SH-SY5Y (cell line): Measurements from ENCODE around the gene KRTAP5-3.

Experiments used
- GATA2 ChIP-seq: IDR thresholded peaks from 2 replicates; pipeline ENCODE4 v1.6.1; 2011; ENCODE audit warnings: mild to moderate bottlenecking, low read depth, low read length
- GATA3 ChIP-seq: IDR thresholded peaks from 2 replicates; pipeline ENCODE4 v1.6.1; 2011; ENCODE audit warnings: low read depth, mild to moderate bottlenecking, low read length, moderate library complexity

Gene KRTAP5-3

GRCh38 chr11:1648653-1649420, 40.6 kb upstream of the KRTAP5-3 start:
- TF ChIP-seq GATA3, result no peak
- TF ChIP-seq GATA2, result no peak

GRCh38 chr11:1647901-1648652, 39.8 kb upstream of the KRTAP5-3 start:
- no peak for TF ChIP-seq GATA2
- TF ChIP-seq GATA3, result no peak

- TF ChIP-seq GATA2 (no peak), GATA3 (no peak)
Observed at GRCh38 chr11:1645357-1645821, 37.1 kb upstream of the KRTAP5-3 start.

GRCh38 chr11:1644601-1645356, 36.5 kb upstream of the KRTAP5-3 start:
- TF ChIP-seq GATA3, result no peak
- TF ChIP-seq GATA2, result no peak

- no peak for TF ChIP-seq GATA3
- no peak for TF ChIP-seq GATA2
Observed at GRCh38 chr11:1643146-1643690, 35.0 kb upstream of the KRTAP5-3 start.

GRCh38 chr11:1642288-1643145, 34.3 kb upstream of the KRTAP5-3 start:
- TF ChIP-seq GATA3 (no peak), GATA2 (no peak)

GRCh38 chr11:1641096-1641495, 32.8 kb upstream of the KRTAP5-3 start:
- TF ChIP-seq GATA3 (no peak), GATA2 (no peak)

- TF ChIP-seq GATA2 (no peak), GATA3 (no peak)
Observed at GRCh38 chr11:1640076-1640946, 32.0 kb upstream of the KRTAP5-3 start.

GRCh38 chr11:1639666-1640065, 31.4 kb upstream of the KRTAP5-3 start:
- TF ChIP-seq GATA2 (no peak), GATA3 (no peak)

- TF ChIP-seq GATA2, result peak; percentile 96
- no peak for TF ChIP-seq GATA3
Observed at GRCh38 chr11:1639102-1639620, 30.9 kb upstream of the KRTAP5-3 start.

GRCh38 chr11:1638344-1638743, 30.1 kb upstream of the KRTAP5-3 start:
- TF ChIP-seq GATA3, result no peak
- TF ChIP-seq GATA2, result no peak

- TF ChIP-seq GATA3, result no peak
- no peak for TF ChIP-seq GATA2
Observed at GRCh38 chr11:1637628-1638027, 29.4 kb upstream of the KRTAP5-3 start.
